ENCODE results near the gene NR1H4. TPM values are rescaled to one million over a fixed set of nuclear protein-coding genes. Genes with fewer than 3 reads are reported as not detected.
"Not testable (repeated sequence)": the region's sequence is repeated elsewhere in the genome, so short reads cannot be mapped to it uniquely, and the experiment has no call there.

NR1H4 gene
- total RNA-seq, 2 experiments from 2014 or later: not detected

DNA sequence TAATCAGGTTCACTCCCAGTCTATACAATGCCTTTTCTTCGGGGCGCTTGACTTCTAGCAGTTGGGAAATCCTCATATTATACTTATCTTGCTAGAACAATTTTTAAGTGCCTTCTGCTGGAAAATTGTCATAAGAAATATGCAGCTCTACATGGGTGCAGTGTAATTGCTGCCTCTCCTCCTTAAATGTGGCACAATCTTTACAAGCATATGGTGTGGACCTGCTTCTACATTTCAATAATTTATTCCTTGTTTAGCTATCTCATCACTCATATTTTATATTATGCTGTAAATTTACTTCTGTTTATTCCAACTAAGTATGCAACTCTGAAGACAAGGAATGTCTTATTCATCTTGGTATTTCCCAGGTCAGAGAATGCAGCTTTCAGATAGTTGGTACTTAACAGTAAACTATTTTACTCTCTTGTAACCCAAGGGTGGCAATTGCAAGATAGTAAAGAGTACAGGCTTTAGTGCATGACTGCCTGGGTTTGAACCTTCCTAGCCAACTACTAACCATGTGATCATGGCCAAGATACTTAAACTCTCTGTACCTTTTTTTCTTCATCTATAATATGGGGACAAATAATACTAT, 56.2 kb downstream of the NR1H4 start:
- H3K4me3 Mint-ChIP-seq: no peak overlapping the region
- no peaks in the 10 kb centered on the region for H3K36me3 Mint-ChIP-seq
- peaks cover 8% of the 10 kb centered on the region for H3K27me3 Mint-ChIP-seq
- intact Hi-C loops (cut with micrococcal nuclease): no loop called here
- no peak for DNase-seq
- ChIA-PET POLR2A (no interaction called here), CTCF (no interaction called here)
- H3K27ac Mint-ChIP-seq: no peak overlapping the region
- no peaks in the 10 kb centered on the region for H3K4me1 Mint-ChIP-seq (ENCODE audit: low read depth)
- H3K9me3 Mint-ChIP-seq: no peaks in the 10 kb centered on the region

DNA sequence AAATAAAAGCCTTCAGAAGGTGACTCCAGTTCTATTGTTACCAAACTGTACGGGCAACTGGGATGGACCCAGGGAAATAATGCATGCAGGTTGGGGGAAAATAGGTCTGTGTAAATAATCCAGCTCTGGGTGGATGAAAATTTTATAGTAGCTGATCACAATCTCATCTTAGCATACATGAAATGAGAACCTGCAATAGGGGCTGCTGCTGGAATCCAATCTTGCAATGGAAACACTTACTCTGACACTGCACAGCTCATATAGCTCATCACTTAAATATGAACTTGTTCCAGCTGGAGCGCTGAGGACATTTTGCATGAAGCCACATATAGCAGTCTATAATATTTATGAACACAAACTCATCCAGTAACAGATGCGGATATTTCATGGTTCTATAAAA, 59.7 kb downstream of the NR1H4 start:
- Mint-ChIP-seq H3K36me3 (no peaks in the 10 kb centered on the region), H3K27ac (no peak overlapping the region), H3K9me3 (no peaks in the 10 kb centered on the region), H3K4me1 (ENCODE audit: low read depth) (no peaks in the 10 kb centered on the region), H3K4me3 (no peak overlapping the region), H3K27me3 (peaks cover 10% of the 10 kb centered on the region)
- intact Hi-C loops (cut with micrococcal nuclease): no loop called here
- DNase-seq: no peak
- CTCF ChIA-PET: no interaction called here
- POLR2A ChIA-PET: no interaction called here

DNA sequence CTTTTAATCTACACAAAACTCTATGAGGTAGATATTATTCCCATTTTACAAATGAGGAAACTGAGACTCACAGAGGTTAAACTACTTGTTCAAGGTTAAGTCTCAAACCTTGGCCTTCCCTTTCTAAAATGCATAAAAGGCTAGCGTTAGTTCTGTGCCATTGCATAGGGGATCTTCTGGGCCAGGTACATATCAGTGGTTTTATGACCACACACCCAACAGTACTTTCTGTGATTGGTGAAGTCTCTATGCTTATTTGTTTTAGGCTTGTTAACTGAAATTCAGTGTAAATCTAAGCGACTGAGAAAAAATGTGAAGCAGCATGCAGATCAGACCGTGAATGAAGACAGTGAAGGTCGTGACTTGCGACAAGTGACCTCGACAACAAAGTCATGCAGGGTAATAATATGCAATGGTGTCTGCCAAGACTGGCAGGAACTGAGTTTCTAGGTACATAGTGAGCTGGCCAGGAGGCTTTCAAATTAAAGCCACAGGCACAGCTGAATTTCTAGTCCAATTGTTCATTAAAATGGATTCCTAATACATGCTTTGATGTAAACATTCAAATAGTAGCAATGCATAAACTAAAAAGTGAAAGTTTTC, 61.1 kb downstream of the NR1H4 start:
- ChIA-PET CTCF (no interaction called here), POLR2A (no interaction called here)
- DNase-seq: no peak
- Mint-ChIP-seq H3K4me1 (ENCODE audit: low read depth) (no peaks in the 10 kb centered on the region), H3K36me3 (no peaks in the 10 kb centered on the region), H3K4me3 (no peak overlapping the region), H3K27me3 (peaks cover 10% of the 10 kb centered on the region), H3K27ac (no peak overlapping the region), H3K9me3 (no peaks in the 10 kb centered on the region)
- intact Hi-C loops (cut with micrococcal nuclease): no loop called here

DNA sequence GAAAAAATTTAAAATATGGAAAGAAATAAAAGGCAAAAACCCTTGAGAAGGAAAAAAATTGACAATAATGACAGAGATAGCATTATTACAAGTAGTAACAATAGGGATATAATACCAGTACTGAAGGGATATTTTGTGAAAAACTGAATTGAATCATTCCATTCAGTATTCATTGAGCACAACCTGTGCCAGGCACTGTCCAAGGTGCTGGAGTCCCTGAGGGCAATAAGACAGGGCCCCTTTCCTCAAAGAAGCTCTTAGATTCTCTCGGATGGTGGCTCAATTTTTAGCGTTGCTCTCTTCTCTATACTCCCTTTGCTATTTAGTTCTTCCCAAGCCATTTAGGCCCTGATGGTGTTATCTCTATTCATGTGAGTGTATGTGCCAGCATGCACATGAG, 65.5 kb downstream of the NR1H4 start:
- no peaks in the 10 kb centered on the region for H3K4me1 Mint-ChIP-seq (ENCODE audit: low read depth)
- no peaks in the 10 kb centered on the region for H3K36me3 Mint-ChIP-seq
- intact Hi-C loops (cut with micrococcal nuclease): no loop called here
- CTCF ChIA-PET: no interaction called here
- H3K4me3 Mint-ChIP-seq: no peak overlapping the region
- POLR2A ChIA-PET: no interaction called here
- H3K9me3 Mint-ChIP-seq: no peaks in the 10 kb centered on the region
- H3K27me3 Mint-ChIP-seq: peaks cover 6% of the 10 kb centered on the region
- H3K27ac Mint-ChIP-seq: no peak overlapping the region
- DNase-seq: peak; percentile 31

DNA sequence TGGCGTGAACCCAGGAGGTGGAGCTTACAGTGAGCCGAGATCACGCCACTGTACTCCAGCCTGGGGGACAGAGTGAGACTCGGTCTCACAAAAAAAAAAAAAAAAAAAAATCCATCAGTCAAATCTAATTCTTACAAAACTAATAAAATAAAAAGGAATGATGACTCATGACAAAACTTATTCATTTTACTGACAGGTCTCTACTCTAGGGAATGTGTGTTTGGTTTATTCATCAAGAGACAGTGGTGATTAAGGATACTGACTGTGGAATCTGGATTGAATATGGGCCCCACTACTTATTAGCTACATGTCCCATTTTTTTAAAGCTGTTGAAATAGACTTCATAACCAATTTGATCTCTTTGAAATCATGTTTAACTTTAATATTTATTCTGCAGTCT, 70.5 kb downstream of the NR1H4 start:
- no peak for DNase-seq
- H3K4me1 Mint-ChIP-seq (ENCODE audit: low read depth): no peaks in the 10 kb centered on the region
- intact Hi-C loops (cut with micrococcal nuclease): no loop called here
- H3K36me3 Mint-ChIP-seq: no peaks in the 10 kb centered on the region
- ChIA-PET POLR2A (no interaction called here), CTCF (no interaction called here)
- H3K27me3 Mint-ChIP-seq: no peaks in the 10 kb centered on the region
- H3K4me3 Mint-ChIP-seq: no peak overlapping the region
- H3K27ac Mint-ChIP-seq: no peak overlapping the region
- H3K9me3 Mint-ChIP-seq: no peaks in the 10 kb centered on the region

DNA sequence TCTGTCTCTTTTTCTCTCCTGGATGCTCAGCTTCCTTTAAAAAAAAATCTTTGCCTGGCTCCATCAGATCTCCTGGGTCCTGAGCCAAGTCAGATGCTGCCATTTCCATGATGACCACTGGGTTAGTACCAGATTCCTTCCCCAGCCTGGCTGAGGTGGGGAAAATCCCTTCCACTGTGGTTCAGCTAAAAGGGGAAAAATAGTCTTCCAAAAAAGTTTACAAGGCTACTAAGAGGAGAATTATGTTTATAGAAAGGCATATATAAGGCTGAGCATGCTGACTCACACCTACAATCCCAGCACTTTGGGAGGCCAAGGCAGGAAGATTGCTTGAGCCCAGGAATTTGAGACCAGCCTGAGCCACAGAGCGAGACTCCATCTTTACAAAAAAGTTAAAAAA, 71.4 kb downstream of the NR1H4 start:
- Mint-ChIP-seq H3K4me1 (ENCODE audit: low read depth) (no peaks in the 10 kb centered on the region), H3K36me3 (no peaks in the 10 kb centered on the region), H3K27ac (no peak overlapping the region), H3K27me3 (no peaks in the 10 kb centered on the region), H3K9me3 (no peaks in the 10 kb centered on the region), H3K4me3 (no peak overlapping the region)
- DNase-seq: no peak
- ChIA-PET CTCF (interaction anchor here (0.8 kb wide), 1 partner anchor 8 kb away, joined by 3 read pairs; no protein-coding TSS in a partner anchor), POLR2A (no interaction called here)
- intact Hi-C loops (cut with micrococcal nuclease): no loop called here

DNA sequence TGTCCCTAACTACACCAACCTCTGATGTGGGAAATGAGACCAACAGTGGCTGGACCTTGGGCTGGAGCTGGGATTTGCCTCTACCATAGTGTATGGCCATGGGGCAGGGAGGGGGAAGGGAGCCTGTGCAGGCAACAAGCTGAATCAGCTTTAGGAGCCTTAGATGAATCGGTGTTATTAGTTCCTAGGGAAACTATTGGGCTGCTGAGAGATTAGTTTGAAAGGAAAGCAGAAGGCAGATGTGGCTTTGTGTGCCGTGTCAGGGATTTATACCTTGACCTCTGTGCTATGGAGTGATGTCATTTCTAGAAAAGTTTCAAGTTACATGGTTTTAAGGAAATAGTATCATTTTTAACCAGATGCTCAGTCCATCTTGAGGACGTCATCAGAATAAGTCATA, 80.3 kb downstream of the NR1H4 start:
- CTCF ChIA-PET: interaction anchor here (0.6 to 1.4 kb wide), 4 partner anchors 9 to 399 kb away, joined by 3 to 4 read pairs (median 4); no protein-coding TSS in a partner anchor
- no peaks in the 10 kb centered on the region for H3K9me3 Mint-ChIP-seq
- POLR2A ChIA-PET: no interaction called here
- no peak overlapping the region for H3K27ac Mint-ChIP-seq
- no peak for DNase-seq
- no peak overlapping the region for H3K4me3 Mint-ChIP-seq
- no peaks in the 10 kb centered on the region for H3K36me3 Mint-ChIP-seq
- H3K4me1 Mint-ChIP-seq (ENCODE audit: low read depth): no peaks in the 10 kb centered on the region
- intact Hi-C loops (cut with micrococcal nuclease): loop anchor here (1.0 to 2.0 kb wide), 3 partner anchors 205 to 1511 kb away; no protein-coding TSS in a partner anchor
- peaks cover 2% of the 10 kb centered on the region for H3K27me3 Mint-ChIP-seq

DNA sequence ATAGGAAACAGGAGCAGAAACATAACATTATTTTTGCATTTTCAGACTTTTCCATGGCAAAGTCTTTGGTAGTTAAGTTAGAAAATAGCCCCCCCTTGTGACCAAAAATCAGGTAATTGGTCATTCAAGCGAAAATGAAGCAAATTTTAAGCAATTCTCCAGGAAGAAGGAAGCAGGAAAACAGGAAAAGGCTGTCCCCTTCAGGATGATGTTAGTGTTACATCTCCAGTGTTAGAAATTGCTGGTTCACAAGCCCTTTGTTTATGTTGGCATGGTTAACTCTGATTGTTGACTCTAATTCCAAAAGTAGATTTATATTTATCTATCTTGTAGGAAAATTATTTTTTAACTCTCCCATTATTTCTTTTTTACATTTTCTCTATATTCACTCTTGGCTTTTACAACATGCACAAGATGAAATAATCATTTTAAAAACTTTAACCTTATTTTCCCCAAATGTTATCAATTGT, 81.0 kb downstream of the NR1H4 start:
- H3K36me3 Mint-ChIP-seq: no peaks in the 10 kb centered on the region
- intact Hi-C loops (cut with micrococcal nuclease): loop anchor here (1.0 to 2.0 kb wide), 3 partner anchors 206 to 1512 kb away; no protein-coding TSS in a partner anchor
- ChIA-PET CTCF (interaction anchor here (1.0 to 1.5 kb wide), 3 partner anchors 206 to 321 kb away, joined by 5 to 6 read pairs (median 6); no protein-coding TSS in a partner anchor), POLR2A (no interaction called here)
- peaks cover 2% of the 10 kb centered on the region for H3K27me3 Mint-ChIP-seq
- no peak overlapping the region for H3K27ac Mint-ChIP-seq
- no peaks in the 10 kb centered on the region for H3K9me3 Mint-ChIP-seq
- H3K4me1 Mint-ChIP-seq (ENCODE audit: low read depth): no peaks in the 10 kb centered on the region
- no peak overlapping the region for H3K4me3 Mint-ChIP-seq
- DNase-seq: no peak

DNA sequence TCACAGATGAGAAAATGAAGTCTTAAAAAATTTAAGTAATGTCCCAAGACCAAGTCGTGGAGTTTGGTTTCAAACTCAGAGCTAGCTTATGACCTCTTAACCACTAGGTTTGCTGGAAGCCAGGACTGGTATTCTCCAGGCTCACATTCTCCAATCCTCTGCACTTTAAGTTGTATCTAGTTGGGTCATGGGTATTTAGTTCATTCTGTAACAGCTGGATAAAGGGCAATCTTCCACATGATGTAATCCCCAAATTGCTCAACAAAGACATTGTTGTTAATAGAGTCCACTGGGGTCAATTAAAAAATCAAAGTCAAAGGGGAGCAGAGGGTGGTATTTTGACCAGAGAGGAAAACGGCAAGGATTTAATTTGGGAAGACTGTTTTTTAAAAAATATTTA, 82.1 kb downstream of the NR1H4 start:
- H3K36me3 Mint-ChIP-seq: no peaks in the 10 kb centered on the region
- intact Hi-C loops (cut with micrococcal nuclease): loop anchor here (2.0 kb wide), 2 partner anchors 207 to 1513 kb away; no protein-coding TSS in a partner anchor
- H3K4me1 Mint-ChIP-seq (ENCODE audit: low read depth): no peaks in the 10 kb centered on the region
- no peak for DNase-seq
- CTCF ChIA-PET: interaction anchor here (1.3 to 1.5 kb wide), 2 partner anchors 207 to 322 kb away, joined by 5 to 6 read pairs; no protein-coding TSS in a partner anchor
- POLR2A ChIA-PET: no interaction called here
- H3K27me3 Mint-ChIP-seq: peaks cover 2% of the 10 kb centered on the region
- no peak overlapping the region for H3K27ac Mint-ChIP-seq
- H3K4me3 Mint-ChIP-seq: no peak overlapping the region
- no peaks in the 10 kb centered on the region for H3K9me3 Mint-ChIP-seq

DNA sequence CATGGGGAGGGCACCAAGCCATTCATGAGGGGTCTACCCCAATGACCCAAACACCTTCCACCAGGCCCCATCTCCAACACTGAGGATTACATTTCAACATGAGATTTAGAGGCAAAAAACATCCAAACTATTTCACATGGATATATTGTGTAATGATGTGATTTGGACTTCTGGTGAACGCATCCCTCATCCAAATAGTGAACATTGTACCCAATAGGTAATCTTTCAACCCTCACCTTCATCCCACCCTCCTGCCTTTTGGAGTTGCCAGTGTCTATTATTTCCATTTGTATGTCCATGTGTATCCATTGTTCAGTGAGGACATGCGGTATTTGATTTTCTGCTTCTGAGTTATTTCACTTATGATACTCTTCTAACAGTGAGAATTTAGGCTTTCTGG, 83.7 kb downstream of the NR1H4 start:
- peaks cover 4% of the 10 kb centered on the region for H3K27me3 Mint-ChIP-seq
- no peaks in the 10 kb centered on the region for H3K9me3 Mint-ChIP-seq
- ChIA-PET CTCF (interaction anchor here (1.0 kb wide), 1 partner anchor 311 kb away, joined by 3 read pairs; no protein-coding TSS in a partner anchor), POLR2A (no interaction called here)
- H3K36me3 Mint-ChIP-seq: no peaks in the 10 kb centered on the region
- H3K4me3 Mint-ChIP-seq: no peak overlapping the region
- DNase-seq: no peak
- H3K27ac Mint-ChIP-seq: no peak overlapping the region
- intact Hi-C loops (cut with micrococcal nuclease): no loop called here
- H3K4me1 Mint-ChIP-seq (ENCODE audit: low read depth): no peaks in the 10 kb centered on the region

DNA sequence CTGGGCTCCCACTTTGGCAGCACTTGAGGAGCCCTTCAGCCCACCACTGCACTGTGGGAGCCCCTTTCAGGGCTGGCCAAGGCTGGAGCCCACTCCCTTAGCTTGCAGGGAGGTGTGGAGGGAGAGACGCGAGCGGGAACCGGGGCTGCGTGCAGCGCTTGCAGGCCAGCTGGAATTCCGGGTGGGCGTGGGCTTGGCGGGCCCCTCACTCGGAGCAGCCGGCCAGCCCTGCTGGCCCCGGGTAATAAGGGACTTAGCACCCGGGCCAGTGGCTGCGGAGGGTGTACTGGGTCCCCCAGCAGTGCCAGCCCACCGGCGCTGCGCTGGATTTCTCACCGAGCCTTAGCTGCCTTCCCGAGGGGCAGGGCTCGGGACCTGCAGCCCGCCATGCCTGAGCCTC, 85.6 kb downstream of the NR1H4 start:
- H3K36me3 Mint-ChIP-seq; intact Hi-C loops (cut with micrococcal nuclease); DNase-seq; CTCF ChIA-PET; H3K27ac Mint-ChIP-seq; H3K9me3 Mint-ChIP-seq; H3K4me3 Mint-ChIP-seq; POLR2A ChIA-PET; H3K4me1 Mint-ChIP-seq (ENCODE audit: low read depth): not testable (repeated sequence)
- H3K27me3 Mint-ChIP-seq: peaks cover 11% of the 10 kb centered on the region

DNA sequence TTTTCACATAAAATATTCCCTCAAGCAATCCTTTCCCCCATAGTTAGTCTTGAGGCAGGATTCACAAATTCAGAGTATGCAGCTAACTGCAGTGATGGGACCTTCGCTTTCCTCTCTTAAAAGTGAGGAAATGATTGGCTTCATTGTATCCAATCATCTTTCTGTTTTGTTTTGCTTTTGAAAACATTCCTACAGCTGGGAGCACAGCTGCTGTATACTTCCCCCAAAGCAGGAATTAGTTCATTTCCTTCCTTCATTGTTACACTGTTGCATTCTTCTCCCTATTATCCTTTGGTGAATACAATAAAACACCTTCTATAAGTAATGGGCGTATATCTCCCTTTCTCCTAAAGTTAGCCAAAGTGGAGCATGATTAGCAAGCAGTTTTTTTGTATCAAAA, 90.4 kb downstream of the NR1H4 start:
- no peaks in the 10 kb centered on the region for H3K36me3 Mint-ChIP-seq
- intact Hi-C loops (cut with micrococcal nuclease): no loop called here
- POLR2A ChIA-PET: no interaction called here

DNA sequence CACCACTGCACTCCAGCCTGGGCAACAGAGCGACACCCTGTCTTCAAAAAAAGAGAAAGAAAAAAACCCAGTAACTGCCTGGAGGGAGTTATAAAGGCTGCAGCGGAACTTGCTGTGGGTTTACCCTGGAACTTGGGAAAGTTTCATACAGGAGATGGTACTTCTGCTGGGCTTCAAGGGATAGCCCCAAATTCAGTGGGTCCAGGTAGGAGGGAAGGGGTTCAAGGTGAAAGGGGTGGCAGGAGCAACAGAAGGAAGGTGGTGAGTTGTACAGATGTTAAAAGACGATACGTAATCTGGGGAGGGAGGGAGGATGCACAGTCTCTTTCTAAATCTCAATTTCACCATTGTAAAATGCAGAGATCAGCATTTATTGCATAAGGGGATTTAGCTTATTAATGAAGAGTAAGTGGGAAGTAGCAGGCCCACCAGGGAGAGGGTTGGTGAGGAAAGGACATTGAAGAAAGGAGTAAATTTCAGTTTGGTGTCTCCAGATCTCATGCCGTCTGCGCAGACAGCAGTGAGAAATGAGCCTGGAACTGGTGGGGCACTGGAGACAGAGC, 91.3 kb downstream of the NR1H4 start:
- Mint-ChIP-seq H3K36me3 (no peaks in the 10 kb centered on the region), H3K9me3 (no peaks in the 10 kb centered on the region), H3K27me3 (peaks cover 20% of the 10 kb centered on the region), H3K27ac (no peak overlapping the region), H3K4me1 (ENCODE audit: low read depth) (no peaks in the 10 kb centered on the region), H3K4me3 (no peak overlapping the region)
- DNase-seq: no peak
- POLR2A ChIA-PET: no interaction called here
- intact Hi-C loops (cut with micrococcal nuclease): no loop called here
- CTCF ChIA-PET: no interaction called here

More for the DNA sequence above, 90.4 kb downstream of the NR1H4 start:
- Mint-ChIP-seq H3K9me3 (no peaks in the 10 kb centered on the region), H3K27me3 (peaks cover 20% of the 10 kb centered on the region), H3K4me3 (no peak overlapping the region), H3K4me1 (ENCODE audit: low read depth) (no peaks in the 10 kb centered on the region), H3K27ac (no peak overlapping the region)
- CTCF ChIA-PET: no interaction called here
- DNase-seq: no peak
